Urothelium cell line (cell line): Measurements from ENCODE around the gene ISYNA1.

Source experiments
- DNase-seq: peaks from one replicate; pipeline ENCODE4 v3.0.0; 2011; ENCODE audit warnings: low spot score, mixed read lengths
- FAIRE-seq: peaks from 2 replicates; lab custom pipeline; 2011; peaks lifted over from hg19 to GRCh38; lab: Jason Lieb, UNC

The ISYNA1 gene

GRCh38 chr19:18433015-18433691 lies 4.8 kb downstream of the ISYNA1 start:
- FAIRE-seq (no peak), DNase-seq (no peak)

- DNase-seq (no peak), FAIRE-seq (no peak)
Observed at GRCh38 chr19:18432275-18433014, 5.5 kb downstream of the ISYNA1 start.

- DNase-seq = no peak
- no peak for FAIRE-seq
Observed at GRCh38 chr19:18431351-18432197, 6.4 kb downstream of the ISYNA1 start.

GRCh38 chr19:18430417-18431144 lies 7.4 kb downstream of the ISYNA1 start:
- no peak for FAIRE-seq

GRCh38 chr19:18429717-18430416 lies 8.1 kb downstream of the ISYNA1 start:
- DNase-seq (no peak), FAIRE-seq (no peak)

More at GRCh38 chr19:18430417-18431144, 7.4 kb downstream of the ISYNA1 start:
- no peak for DNase-seq

- DNase-seq (no peak), FAIRE-seq (no peak)
Observed at GRCh38 chr19:18428787-18429674, 8.9 kb downstream of the ISYNA1 start.

- FAIRE-seq (no peak), DNase-seq (no peak)
Observed at GRCh38 chr19:18428173-18428786, 9.7 kb downstream of the ISYNA1 start.

- FAIRE-seq (no peak), DNase-seq (no peak)
Observed at GRCh38 chr19:18427743-18428113, 10.2 kb downstream of the ISYNA1 start.

GRCh38 chr19:18427080-18427742 lies 10.7 kb downstream of the ISYNA1 start:
- FAIRE-seq (no peak), DNase-seq (no peak)

GRCh38 chr19:18426416-18426767 lies 11.5 kb downstream of the ISYNA1 start:
- FAIRE-seq (no peak), DNase-seq (no peak)

- FAIRE-seq (no peak), DNase-seq (peak; percentile 52)
Observed at GRCh38 chr19:18425515-18426415, 12.2 kb downstream of the ISYNA1 start.

GRCh38 chr19:18424890-18425514 lies 12.9 kb downstream of the ISYNA1 start:
- FAIRE-seq (no peak), DNase-seq (no peak)

GRCh38 chr19:18424122-18424889 lies 13.6 kb downstream of the ISYNA1 start:
- no peak for FAIRE-seq
- DNase-seq = no peak

- DNase-seq (no peak), FAIRE-seq (no peak)
Observed at GRCh38 chr19:18423258-18424020, 14.5 kb downstream of the ISYNA1 start.

- no peak for FAIRE-seq
- DNase-seq = no peak
Observed at GRCh38 chr19:18422530-18423191, 15.3 kb downstream of the ISYNA1 start.
